Measurements from ENCODE around the gene TSNAX. TPM values are rescaled to one million over a fixed set of nuclear protein-coding genes. Genes with fewer than 3 reads are reported as not detected.

Gene TSNAX
- total and polyA plus RNA-seq, 2 of the 8 experiments (the other 6 are each of a cell fraction or from before 2014, with no cell fraction given), result 7.7 to 34.0 TPM

GRCh38 chr1:231533240-231533639 lies 4.8 kb downstream of the TSNAX start (continued):
- TF ChIP-seq CHD7 (IDR thresholded peaks at IDR 0.05; ENCODE audit: insufficient replicate concordance, low read length) (no peak), HDAC6 (IDR thresholded peaks at IDR 0.05; ENCODE audit: low read depth, low read length) (no peak), TBP (IDR thresholded peaks at IDR 0.05; ENCODE audit: low read depth, low read length) (no peak), JUN (IDR thresholded peaks at IDR 0.05; ENCODE audit: low read depth, low read length) (no peak), SIN3A (conservative IDR thresholded peaks at IDR 0.05 in 1 of 2, IDR thresholded peaks at IDR 0.05 in 1 of 2; ENCODE audit: low read depth in 1 of 2, low read length in 2 of 2) (no peak), CHD1 (IDR thresholded peaks at IDR 0.05; ENCODE audit: low read depth, low read length) (no peak), TAF7 (optimal IDR thresholded peaks at IDR 0.05; ENCODE audit: borderline replicate concordance, low read depth, low read length) (no peak), SP2 (IDR thresholded peaks at IDR 0.05; ENCODE audit: low read length) (no peak)
